H9 (cell line): ENCODE measurements around the gene IL16. TPM values are rescaled to one million over a fixed set of nuclear protein-coding genes. Genes with fewer than 3 reads are reported as not detected.

Experiments used
- DNase-seq: peaks from one replicate; pipeline ENCODE4 v3.0.0-alpha.2; 2017
- H2AFZ ChIP-seq: one replicate; pipeline ENCODE4 v1.6.1; 2013; ENCODE audit warnings: mild to moderate bottlenecking, low read length, control low read depth, moderate library complexity
- H2AK5ac ChIP-seq: 2 replicates; pipeline ENCODE4 v1.6.1; 2013; ENCODE audit warnings: low read length, control low read depth, mixed read lengths; ENCODE audit not compliant: insufficient read length
- H2BK120ac ChIP-seq: one replicate; pipeline ENCODE4 v1.6.1; 2013; ENCODE audit warnings: low read depth, mild to moderate bottlenecking, low read length, control low read depth, inconsistent platforms; ENCODE audit not compliant: poor library complexity, severe bottlenecking
- H2BK12ac ChIP-seq: 2 replicates; pipeline ENCODE4 v1.6.1; 2013; ENCODE audit warnings: low read length, control low read depth, mixed read lengths, low read depth; ENCODE audit not compliant: insufficient read length
- H2BK15ac ChIP-seq: 2 replicates; pipeline ENCODE4 v1.6.1; 2013; ENCODE audit warnings: low read depth, low read length, control low read depth
- H2BK20ac ChIP-seq: one replicate; pipeline ENCODE4 v1.6.1; 2013; ENCODE audit warnings: low read depth, mild to moderate bottlenecking, low read length, control low read depth, inconsistent platforms; ENCODE audit not compliant: poor library complexity, severe bottlenecking
- H2BK5ac ChIP-seq: 2 replicates; pipeline ENCODE4 v1.6.1; 2013; ENCODE audit warnings: low read length, control low read depth, mixed read lengths; ENCODE audit not compliant: insufficient read length
- H3K14ac ChIP-seq: 2 replicates; pipeline ENCODE4 v1.6.1; 2013; ENCODE audit warnings: low read length, control low read depth; ENCODE audit not compliant: insufficient read depth
- H3K18ac ChIP-seq: 2 replicates; pipeline ENCODE4 v1.6.1; 2013; ENCODE audit warnings: low read depth, mild to moderate bottlenecking, mixed read lengths, low read length, control low read depth; ENCODE audit not compliant: insufficient read length
- H3K23ac ChIP-seq: 2 replicates; pipeline ENCODE4 v1.6.1; 2013; ENCODE audit warnings: low read length, control low read depth, mixed read lengths, low read depth; ENCODE audit not compliant: insufficient read length
- H3K23me2 ChIP-seq: 2 replicates; pipeline ENCODE4 v1.6.1; 2013; ENCODE audit warnings: low read depth, mild to moderate bottlenecking, mixed read lengths, low read length, control low read depth; ENCODE audit not compliant: insufficient read length, poor library complexity, severe bottlenecking
- H3K27ac ChIP-seq: 2 replicates; pipeline ENCODE4 v1.5.1; 2013; ENCODE audit warnings: low read length, control low read depth, mixed read lengths, low read depth; ENCODE audit not compliant: insufficient read length
- H3K27me3 ChIP-seq: 2 replicates; pipeline ENCODE4 v1.6.1; 2013; ENCODE audit warnings: low read length, control low read depth, inconsistent platforms; ENCODE audit not compliant: insufficient read depth
- H3K4ac ChIP-seq: 2 replicates; pipeline ENCODE4 v1.6.1; 2013; ENCODE audit warnings: low read depth, mild to moderate bottlenecking, control low read depth, inconsistent platforms, low read length, moderate library complexity
- H3K4me1 ChIP-seq: 2 replicates; pipeline ENCODE4 v1.6.1; 2013; ENCODE audit warnings: low read length, control low read depth, inconsistent platforms; ENCODE audit not compliant: insufficient read depth
- H3K4me2 ChIP-seq: 2 replicates; pipeline ENCODE4 v1.6.1; 2013; ENCODE audit warnings: low read length, control low read depth, mixed read lengths; ENCODE audit not compliant: insufficient read length, insufficient read depth
- H3K56ac ChIP-seq: 2 replicates; pipeline ENCODE4 v1.6.1; 2013; ENCODE audit warnings: low read depth, mild to moderate bottlenecking, mixed read lengths, low read length, control low read depth; ENCODE audit not compliant: insufficient read length
- H3K79me1 ChIP-seq: 2 replicates; pipeline ENCODE4 v1.6.1; 2013; ENCODE audit warnings: low read depth, mild to moderate bottlenecking, moderate library complexity, low read length, control low read depth, inconsistent platforms; ENCODE audit not compliant: insufficient read depth, poor library complexity, severe bottlenecking
- H3K79me2 ChIP-seq: 2 replicates; pipeline ENCODE4 v1.6.1; 2013; ENCODE audit warnings: low read length, control low read depth, inconsistent platforms; ENCODE audit not compliant: insufficient read depth
- H3K9ac ChIP-seq: 2 replicates; pipeline ENCODE4 v1.6.1; 2013; ENCODE audit warnings: low read length, control low read depth, mixed read lengths; ENCODE audit not compliant: insufficient read length; ENCODE audit errors: extremely low read depth
- H3K9me3 ChIP-seq: one replicate; pipeline ENCODE4 v1.6.1; 2013; ENCODE audit warnings: low read depth, low read length, inconsistent platforms; ENCODE audit not compliant: control insufficient read depth
- H3T11ph ChIP-seq: one replicate; pipeline ENCODE4 v1.6.1; 2013; ENCODE audit warnings: mild to moderate bottlenecking, low read length, control low read depth, inconsistent platforms
- H4K20me1 ChIP-seq: one replicate; pipeline ENCODE4 v1.6.1; 2013; ENCODE audit not compliant: control insufficient read depth, insufficient read length, insufficient read depth
- H4K5ac ChIP-seq: 2 replicates; pipeline ENCODE4 v1.6.1; 2013; ENCODE audit warnings: low read depth, mild to moderate bottlenecking, mixed read lengths, low read length, control low read depth; ENCODE audit not compliant: insufficient read length
- H4K8ac ChIP-seq: replicated peaks from 2 replicates; pipeline ENCODE4 v1.6.1; 2013; ENCODE audit warnings: low read length, control low read depth, mixed read lengths, low read depth; ENCODE audit not compliant: insufficient read length
- H4K91ac ChIP-seq: 2 replicates; pipeline ENCODE4 v1.6.1; 2013; ENCODE audit warnings: low read depth, mild to moderate bottlenecking, moderate library complexity, mixed read lengths, low read length, control low read depth; ENCODE audit not compliant: insufficient read length
- H3K27ac Mint-ChIP-seq, 3 experiments: 2 replicates in 2 of 3; 3 replicates in 1 of 3; pipeline ENCODE4 v1.8.0; 2020 to 2021; ENCODE audit warnings: mixed read lengths in 3 of 3, mild to moderate bottlenecking in 1 of 3, moderate library complexity in 1 of 3
- H3K27me3 Mint-ChIP-seq: 2 replicates; pipeline ENCODE4 v1.8.0; 2021; ENCODE audit warnings: low read depth, mild to moderate bottlenecking, moderate library complexity, mixed read lengths
- H3K36me3 Mint-ChIP-seq, 3 experiments: 2 replicates in 2 of 3; 3 replicates in 1 of 3; pipeline ENCODE4 v1.8.0; 2020 to 2021; ENCODE audit warnings: low read depth in 3 of 3, mixed read lengths in 3 of 3; ENCODE audit not compliant: insufficient read depth in 1 of 3
- H3K4me1 Mint-ChIP-seq, 2 experiments: 2 replicates each; pipeline ENCODE4 v1.8.0; 2020; ENCODE audit warnings: mixed read lengths in 2 of 2
- H3K4me3 Mint-ChIP-seq, 2 experiments: 2 replicates in 1 of 2; 3 replicates in 1 of 2; pipeline ENCODE4 v1.8.0; 2020 to 2021; ENCODE audit warnings: mild to moderate bottlenecking in 2 of 2, mixed read lengths in 2 of 2, moderate library complexity in 1 of 2
- H3K9me3 Mint-ChIP-seq, 2 experiments: 2 replicates in 1 of 2; 3 replicates in 1 of 2; pipeline ENCODE4 v1.8.0; 2020; ENCODE audit warnings: mild to moderate bottlenecking in 2 of 2, mixed read lengths in 2 of 2, moderate library complexity in 1 of 2
- WGBS: extraction: QIAGEN DNeasy Blood & Tissue Kit; methylation state at CpG from one replicate; pipeline ENCODE4 v1.1.7; 2013; ENCODE audit warnings: missing lambda C conversion rate, low lambda C conversion rate, mixed read lengths; ENCODE audit not compliant: insufficient read length; ENCODE audit errors: extremely low coverage; 5-methylcytosine and 5-hydroxymethylcytosine counted together
- total RNA-seq: library from RNA; stranded (reverse); gene quantifications from 2 replicates; pipeline ENCODE4 v1.2.1, GENCODE V29; 2021
- TF ChIP-seq, protein P1 (sequence below): fragments of 200-600 bp; sonication (generic); conservative IDR thresholded peaks from 3 replicates; pipeline ENCODE4 v1.8.0; 2021; ENCODE audit warnings: antibody characterized with exemption, mild to moderate bottlenecking

Gene IL16
- total RNA-seq, 1 experiment from 2014 or later = 0.28 TPM

DNA sequence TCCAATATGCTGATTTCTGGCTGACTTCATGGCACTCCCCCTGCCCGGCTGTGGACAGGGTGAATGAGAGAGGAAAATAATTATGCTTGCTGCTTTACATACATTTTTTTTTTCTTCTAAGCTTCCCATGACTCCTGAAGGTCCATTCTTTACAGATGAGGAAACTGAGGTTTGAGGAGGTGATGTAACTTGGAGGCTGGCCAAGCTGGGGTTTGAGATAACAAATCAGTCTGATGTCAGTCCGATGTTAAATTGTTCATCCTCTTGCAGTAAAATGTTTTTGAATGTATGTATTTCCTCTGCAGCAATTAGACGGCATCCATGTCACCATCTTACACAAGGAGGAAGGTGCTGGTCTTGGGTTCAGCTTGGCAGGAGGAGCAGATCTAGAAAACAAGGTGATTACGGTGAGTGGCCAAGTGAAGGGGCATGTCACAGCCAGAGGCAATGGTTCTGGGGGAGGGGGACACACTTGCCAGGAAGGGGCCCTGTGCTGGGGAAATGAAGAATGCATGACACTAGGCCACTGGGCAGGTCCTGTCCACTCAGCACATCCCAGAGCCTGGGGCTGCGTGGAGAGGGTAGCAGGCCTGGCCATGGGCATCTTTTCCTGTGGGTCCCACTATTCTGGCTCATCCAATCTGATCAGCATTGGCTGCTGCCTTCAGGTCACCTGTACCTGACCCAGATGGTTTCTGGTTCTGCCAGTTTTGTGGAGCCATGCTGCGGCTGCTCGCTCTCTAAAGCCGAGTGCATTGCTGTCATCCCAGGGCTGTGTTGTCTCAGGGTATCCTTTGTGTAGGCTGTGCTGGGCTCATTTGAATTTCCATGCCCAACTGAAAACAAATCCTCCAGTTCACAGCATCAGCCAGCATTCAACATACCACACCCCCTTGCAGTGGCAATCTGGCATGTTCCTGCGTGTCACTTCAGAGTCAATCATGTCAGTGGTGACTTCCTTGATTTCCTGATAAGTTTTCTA lies 106.9 kb downstream of the IL16 start:
- H2BK5ac ChIP-seq = no peak overlapping the region
- no peak overlapping the region for H3K4ac ChIP-seq
- H3K9ac ChIP-seq = no peak overlapping the region
- H3K4me1 ChIP-seq = peaks cover 4% of the 10 kb centered on the region; the same call in 1 of the 2 replicates
- H2BK12ac ChIP-seq = no peak overlapping the region
- no peaks in the 10 kb centered on the region for H3K23me2 ChIP-seq
- H3K4me2 ChIP-seq = no peak overlapping the region
- no peak overlapping the region for H2BK15ac ChIP-seq
- H4K20me1 ChIP-seq = no peaks in the 10 kb centered on the region
- no peak overlapping the region for H3K27ac ChIP-seq
- no peak overlapping the region for H2BK20ac ChIP-seq
- peaks cover 2% of the 10 kb centered on the region for H3K27me3 Mint-ChIP-seq
- no CpG with 5 or more reads among the region's 9 CpGs for WGBS
- no peak overlapping the region for H4K91ac ChIP-seq
- no peak overlapping the region for H3K18ac ChIP-seq
- peak overlapping the region in 1 of 3 experiments; percentile 45; a peak in 2 of 7 replicates for H3K27ac Mint-ChIP-seq
- H3K56ac ChIP-seq = no peak overlapping the region
- H3K79me2 ChIP-seq = no peaks in the 10 kb centered on the region
- no peak overlapping the region for H2AFZ ChIP-seq
- H3K4me3 Mint-ChIP-seq = peak overlapping the region in 1 of 2 experiments; percentile 54; a peak in 2 of 5 replicates
- no peak overlapping the region for H4K5ac ChIP-seq
- H3K36me3 Mint-ChIP-seq = peaks cover 0 to 2% (median 0%) of the 10 kb centered on the region in 3 experiments; a peak in 1 of 7 replicates
- no peak overlapping the region for H2BK120ac ChIP-seq
- no peak overlapping the region for H3K23ac ChIP-seq
- H3T11ph ChIP-seq = no peak overlapping the region
- no peak for DNase-seq
- H3K27me3 ChIP-seq = no peaks in the 10 kb centered on the region
- H3K14ac ChIP-seq = no peak overlapping the region
- TF ChIP-seq, protein P1, sequence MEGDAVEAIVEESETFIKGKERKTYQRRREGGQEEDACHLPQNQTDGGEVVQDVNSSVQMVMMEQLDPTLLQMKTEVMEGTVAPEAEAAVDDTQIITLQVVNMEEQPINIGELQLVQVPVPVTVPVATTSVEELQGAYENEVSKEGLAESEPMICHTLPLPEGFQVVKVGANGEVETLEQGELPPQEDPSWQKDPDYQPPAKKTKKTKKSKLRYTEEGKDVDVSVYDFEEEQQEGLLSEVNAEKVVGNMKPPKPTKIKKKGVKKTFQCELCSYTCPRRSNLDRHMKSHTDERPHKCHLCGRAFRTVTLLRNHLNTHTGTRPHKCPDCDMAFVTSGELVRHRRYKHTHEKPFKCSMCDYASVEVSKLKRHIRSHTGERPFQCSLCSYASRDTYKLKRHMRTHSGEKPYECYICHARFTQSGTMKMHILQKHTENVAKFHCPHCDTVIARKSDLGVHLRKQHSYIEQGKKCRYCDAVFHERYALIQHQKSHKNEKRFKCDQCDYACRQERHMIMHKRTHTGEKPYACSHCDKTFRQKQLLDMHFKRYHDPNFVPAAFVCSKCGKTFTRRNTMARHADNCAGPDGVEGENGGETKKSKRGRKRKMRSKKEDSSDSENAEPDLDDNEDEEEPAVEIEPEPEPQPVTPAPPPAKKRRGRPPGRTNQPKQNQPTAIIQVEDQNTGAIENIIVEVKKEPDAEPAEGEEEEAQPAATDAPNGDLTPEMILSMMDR = no peak
- no peak overlapping the region for H4K8ac ChIP-seq
- no peaks in the 10 kb centered on the region for H3K9me3 Mint-ChIP-seq
- no peaks in the 10 kb centered on the region for H3K9me3 ChIP-seq
- H3K79me1 ChIP-seq = no peaks in the 10 kb centered on the region
- peaks cover 31 to 33% of the 10 kb centered on the region in 2 experiments for H3K4me1 Mint-ChIP-seq
- no peak overlapping the region for H2AK5ac ChIP-seq
